ENCODE data around the gene TRMT1L.

Gene TRMT1L

DNA sequence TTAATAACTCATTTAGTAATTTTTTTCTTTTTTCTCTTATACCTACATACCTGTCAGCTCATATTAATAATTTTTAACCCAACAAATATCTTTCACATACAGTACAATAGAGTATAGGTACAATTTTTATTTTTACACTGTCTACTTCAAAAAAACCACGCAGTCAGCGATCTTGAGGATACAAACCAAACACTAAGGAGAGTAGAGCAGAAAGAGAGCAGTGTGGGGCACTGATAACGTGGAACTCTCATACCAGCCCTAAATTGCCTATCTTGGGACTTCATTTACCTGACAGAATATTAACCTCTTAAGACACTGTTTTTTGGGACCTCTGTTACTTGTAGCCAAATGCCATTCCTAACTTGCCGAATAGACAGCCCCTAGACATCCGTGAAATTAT, 5.5 kb downstream of the TRMT1L start:
- Histone ChIP-seq H3K27me3 (ENCODE audit: insufficient read depth, poor library complexity, severe bottlenecking) (no peaks in the 10 kb centered on the region), H3K4me3 (replicated peaks; ENCODE audit: insufficient read depth, low read length) (no peak overlapping the region), H3K27ac (replicated peaks) (no peak overlapping the region)
- no peak for TF ChIP-seq GABPA (IDR thresholded peaks at IDR 0.05; ENCODE audit: low read depth)
- TF ChIP-seq POLR2AphosphoS5 (IDR thresholded peaks at IDR 0.05; ENCODE audit: low read depth): no peak
- TF ChIP-seq, protein P1, sequence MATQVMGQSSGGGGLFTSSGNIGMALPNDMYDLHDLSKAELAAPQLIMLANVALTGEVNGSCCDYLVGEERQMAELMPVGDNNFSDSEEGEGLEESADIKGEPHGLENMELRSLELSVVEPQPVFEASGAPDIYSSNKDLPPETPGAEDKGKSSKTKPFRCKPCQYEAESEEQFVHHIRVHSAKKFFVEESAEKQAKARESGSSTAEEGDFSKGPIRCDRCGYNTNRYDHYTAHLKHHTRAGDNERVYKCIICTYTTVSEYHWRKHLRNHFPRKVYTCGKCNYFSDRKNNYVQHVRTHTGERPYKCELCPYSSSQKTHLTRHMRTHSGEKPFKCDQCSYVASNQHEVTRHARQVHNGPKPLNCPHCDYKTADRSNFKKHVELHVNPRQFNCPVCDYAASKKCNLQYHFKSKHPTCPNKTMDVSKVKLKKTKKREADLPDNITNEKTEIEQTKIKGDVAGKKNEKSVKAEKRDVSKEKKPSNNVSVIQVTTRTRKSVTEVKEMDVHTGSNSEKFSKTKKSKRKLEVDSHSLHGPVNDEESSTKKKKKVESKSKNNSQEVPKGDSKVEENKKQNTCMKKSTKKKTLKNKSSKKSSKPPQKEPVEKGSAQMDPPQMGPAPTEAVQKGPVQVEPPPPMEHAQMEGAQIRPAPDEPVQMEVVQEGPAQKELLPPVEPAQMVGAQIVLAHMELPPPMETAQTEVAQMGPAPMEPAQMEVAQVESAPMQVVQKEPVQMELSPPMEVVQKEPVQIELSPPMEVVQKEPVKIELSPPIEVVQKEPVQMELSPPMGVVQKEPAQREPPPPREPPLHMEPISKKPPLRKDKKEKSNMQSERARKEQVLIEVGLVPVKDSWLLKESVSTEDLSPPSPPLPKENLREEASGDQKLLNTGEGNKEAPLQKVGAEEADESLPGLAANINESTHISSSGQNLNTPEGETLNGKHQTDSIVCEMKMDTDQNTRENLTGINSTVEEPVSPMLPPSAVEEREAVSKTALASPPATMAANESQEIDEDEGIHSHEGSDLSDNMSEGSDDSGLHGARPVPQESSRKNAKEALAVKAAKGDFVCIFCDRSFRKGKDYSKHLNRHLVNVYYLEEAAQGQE (IDR thresholded peaks at IDR 0.05; ENCODE audit: insufficient replicate concordance, low read depth): no peak
- TF ChIP-seq, protein P2, sequence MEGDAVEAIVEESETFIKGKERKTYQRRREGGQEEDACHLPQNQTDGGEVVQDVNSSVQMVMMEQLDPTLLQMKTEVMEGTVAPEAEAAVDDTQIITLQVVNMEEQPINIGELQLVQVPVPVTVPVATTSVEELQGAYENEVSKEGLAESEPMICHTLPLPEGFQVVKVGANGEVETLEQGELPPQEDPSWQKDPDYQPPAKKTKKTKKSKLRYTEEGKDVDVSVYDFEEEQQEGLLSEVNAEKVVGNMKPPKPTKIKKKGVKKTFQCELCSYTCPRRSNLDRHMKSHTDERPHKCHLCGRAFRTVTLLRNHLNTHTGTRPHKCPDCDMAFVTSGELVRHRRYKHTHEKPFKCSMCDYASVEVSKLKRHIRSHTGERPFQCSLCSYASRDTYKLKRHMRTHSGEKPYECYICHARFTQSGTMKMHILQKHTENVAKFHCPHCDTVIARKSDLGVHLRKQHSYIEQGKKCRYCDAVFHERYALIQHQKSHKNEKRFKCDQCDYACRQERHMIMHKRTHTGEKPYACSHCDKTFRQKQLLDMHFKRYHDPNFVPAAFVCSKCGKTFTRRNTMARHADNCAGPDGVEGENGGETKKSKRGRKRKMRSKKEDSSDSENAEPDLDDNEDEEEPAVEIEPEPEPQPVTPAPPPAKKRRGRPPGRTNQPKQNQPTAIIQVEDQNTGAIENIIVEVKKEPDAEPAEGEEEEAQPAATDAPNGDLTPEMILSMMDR (IDR thresholded peaks at IDR 0.05; ENCODE audit: insufficient read depth, low read length): no peak
- TF ChIP-seq SPI1 (IDR thresholded peaks at IDR 0.05; ENCODE audit: borderline replicate concordance, low read depth): no peak
- DNase-seq (ENCODE audit: low read depth in 1 of 2, low spot score in 1 of 2): no peak

DNA sequence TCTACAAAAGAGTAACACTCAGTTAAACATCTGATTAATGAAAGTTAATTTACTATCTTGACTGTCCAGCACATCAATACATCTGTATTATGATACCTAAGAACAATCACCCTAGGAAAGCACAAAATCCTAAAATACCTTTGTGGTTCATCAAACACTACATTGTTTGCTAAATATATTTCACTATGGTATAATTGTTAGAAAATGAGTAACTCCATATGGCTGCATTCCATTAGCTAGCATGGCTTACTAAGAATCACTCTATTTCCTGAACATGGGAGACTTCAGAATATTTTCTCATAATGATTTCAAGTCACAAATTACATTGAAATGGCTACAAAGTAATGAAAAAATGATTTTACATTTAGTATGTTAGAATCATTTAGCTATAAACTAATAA, 12.5 kb downstream of the TRMT1L start:
- TF ChIP-seq, protein P1 (IDR thresholded peaks at IDR 0.05; ENCODE audit: insufficient replicate concordance, low read depth): no peak
- TF ChIP-seq, protein P2 (IDR thresholded peaks at IDR 0.05; ENCODE audit: insufficient read depth, low read length): no peak
- TF ChIP-seq SPI1 (IDR thresholded peaks at IDR 0.05; ENCODE audit: borderline replicate concordance, low read depth) (no peak), POLR2AphosphoS5 (IDR thresholded peaks at IDR 0.05; ENCODE audit: low read depth) (no peak), GABPA (IDR thresholded peaks at IDR 0.05; ENCODE audit: low read depth) (no peak)
- no peak overlapping the region for H3K27ac ChIP-seq (replicated peaks)
- DNase-seq (ENCODE audit: low read depth in 1 of 2, low spot score in 1 of 2): no peak
- H3K4me3 ChIP-seq (replicated peaks; ENCODE audit: insufficient read depth, low read length): no peak overlapping the region
- H3K27me3 ChIP-seq (ENCODE audit: insufficient read depth, poor library complexity, severe bottlenecking): no peaks in the 10 kb centered on the region

DNA sequence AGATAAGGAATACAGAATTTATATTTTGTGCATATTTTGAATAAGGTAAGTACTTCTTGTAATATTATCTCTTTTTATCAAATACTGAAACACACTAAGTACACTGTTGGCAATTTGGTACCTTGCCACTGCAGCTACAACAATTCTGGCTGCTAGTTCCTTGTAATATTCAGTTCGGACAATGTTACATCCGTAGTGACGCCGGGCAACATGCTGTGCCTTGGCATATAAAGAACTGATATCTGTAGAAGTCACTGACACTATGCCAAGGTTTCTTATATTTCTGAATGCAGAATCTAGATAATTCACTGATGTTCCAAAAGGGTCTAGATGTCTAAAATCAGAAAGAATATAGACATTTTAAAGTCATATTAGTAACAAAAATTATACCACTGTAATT, 17.5 kb downstream of the TRMT1L start:
- TF ChIP-seq GABPA (IDR thresholded peaks at IDR 0.05; ENCODE audit: low read depth): no peak
- TF ChIP-seq POLR2AphosphoS5 (IDR thresholded peaks at IDR 0.05; ENCODE audit: low read depth): no peak
- H3K4me3 ChIP-seq (replicated peaks; ENCODE audit: insufficient read depth, low read length): no peak overlapping the region
- no peak for DNase-seq (ENCODE audit: low read depth in 1 of 2, low spot score in 1 of 2)
- no peak overlapping the region for H3K27ac ChIP-seq (replicated peaks)
- no peaks in the 10 kb centered on the region for H3K27me3 ChIP-seq (ENCODE audit: insufficient read depth, poor library complexity, severe bottlenecking)

DNA sequence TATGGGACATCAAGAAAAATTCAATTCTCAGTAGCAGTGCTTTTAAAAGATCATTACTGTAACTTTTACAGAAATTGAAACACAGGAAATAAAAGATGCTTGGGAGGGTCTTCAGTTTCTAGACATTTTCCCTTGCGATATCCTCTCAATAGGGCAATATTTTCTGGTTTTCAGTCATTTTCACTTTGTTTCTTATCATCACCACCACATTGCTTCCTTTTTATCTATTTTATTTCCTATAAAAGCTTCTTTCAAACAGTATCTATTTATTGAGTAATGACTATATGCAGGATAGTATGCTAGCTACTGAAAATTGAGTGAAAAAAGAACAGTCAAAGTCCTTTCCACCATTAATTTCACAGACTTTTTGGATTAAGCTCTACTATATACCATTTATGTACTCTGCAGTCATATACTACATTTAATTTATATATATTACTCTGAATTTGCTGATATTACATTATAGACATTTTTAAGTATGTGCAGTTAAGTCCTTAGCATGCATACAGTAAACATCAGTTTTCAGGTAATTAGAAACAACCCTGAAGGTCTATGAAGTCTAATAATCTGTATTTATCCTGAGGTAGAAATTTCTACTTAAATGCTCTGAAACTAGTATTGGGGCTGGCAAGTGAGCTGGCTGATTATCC, 18.7 kb downstream of the TRMT1L start:
- no peaks in the 10 kb centered on the region for H3K27me3 ChIP-seq (ENCODE audit: insufficient read depth, poor library complexity, severe bottlenecking)
- TF ChIP-seq, protein P2 (IDR thresholded peaks at IDR 0.05; ENCODE audit: insufficient read depth, low read length): no peak
- TF ChIP-seq GABPA (IDR thresholded peaks at IDR 0.05; ENCODE audit: low read depth): no peak
- no peak for TF ChIP-seq SPI1 (IDR thresholded peaks at IDR 0.05; ENCODE audit: borderline replicate concordance, low read depth)
- TF ChIP-seq, protein P1 (IDR thresholded peaks at IDR 0.05; ENCODE audit: insufficient replicate concordance, low read depth): no peak
- no peak for TF ChIP-seq POLR2AphosphoS5 (IDR thresholded peaks at IDR 0.05; ENCODE audit: low read depth)
- no peak overlapping the region for H3K4me3 ChIP-seq (replicated peaks; ENCODE audit: insufficient read depth, low read length)
- H3K27ac ChIP-seq (replicated peaks): no peak overlapping the region
- DNase-seq (ENCODE audit: low read depth in 1 of 2, low spot score in 1 of 2): no peak

All from HL-60 (cell line).